Neural cell (in vitro differentiated cells): ENCODE data around the gene SCNN1A. TPM values are rescaled to one million over a fixed set of nuclear protein-coding genes. Genes with fewer than 3 reads are reported as not detected.

Experiments used
- H2AFZ ChIP-seq: fragments of 200-600, 300-800 bp; sonication (generic), shearing (Covaris generic); 2 replicates; pipeline ENCODE4 v1.6.0; 2014; ENCODE audit warnings: low read depth, mild to moderate bottlenecking, antibody characterized with exemption, low read length, moderate library complexity
- H3F3A ChIP-seq: fragments of 200-600 bp; shearing (Covaris generic); 2 replicates; pipeline ENCODE4 v1.6.1; 2016; ENCODE audit warnings: mild to moderate bottlenecking, moderate library complexity, mixed read lengths, antibody characterized with exemption, low read length; ENCODE audit not compliant: insufficient read depth, poor library complexity, severe bottlenecking
- H3K27ac ChIP-seq: fragments of 200-600, 300-800 bp; sonication (generic), shearing (Covaris generic); 2 replicates; pipeline ENCODE4 v1.5.1; 2014; ENCODE audit warnings: mild to moderate bottlenecking, low read length, moderate library complexity
- H3K27me3 ChIP-seq: fragments of 300-800, 200-600 bp; sonication (generic), shearing (Covaris generic); 2 replicates; pipeline ENCODE4 v1.6.0; 2014; ENCODE audit warnings: mild to moderate bottlenecking, low read depth, low read length, moderate library complexity; ENCODE audit not compliant: insufficient read depth
- H3K36me3 ChIP-seq: fragments of 300-800, 200-600 bp; sonication (generic), shearing (Covaris generic); 2 replicates; pipeline ENCODE4 v1.5.1; 2014; ENCODE audit warnings: mild to moderate bottlenecking, antibody characterized with exemption, low read length, moderate library complexity; ENCODE audit not compliant: insufficient read depth
- H3K4me2 ChIP-seq: fragments of 300-800, 200-600 bp; sonication (generic), shearing (Covaris generic); 2 replicates; pipeline ENCODE4 v1.6.0; 2014; ENCODE audit warnings: mild to moderate bottlenecking, low read length
- H3K4me3 ChIP-seq: fragments of 300-800, 200-600 bp; sonication (generic), shearing (Covaris generic); 2 replicates; pipeline ENCODE4 v1.5.1; 2014; ENCODE audit warnings: mild to moderate bottlenecking, low read length, moderate library complexity
- H3K79me2 ChIP-seq: fragments of 200-600 bp; shearing (Covaris generic); replicated peaks from 2 replicates; pipeline ENCODE4 v1.6.0; 2014; ENCODE audit warnings: mild to moderate bottlenecking, low read length, moderate library complexity; ENCODE audit not compliant: insufficient read depth
- H3K9ac ChIP-seq: fragments of 300-800, 200-600 bp; sonication (generic), shearing (Covaris generic); 2 replicates; pipeline ENCODE4 v1.6.1; 2016; ENCODE audit warnings: mild to moderate bottlenecking, low read length, mixed read lengths
- H3K9me2 ChIP-seq: fragments of 200-600 bp; shearing (Covaris generic); 2 replicates; pipeline ENCODE4 v1.6.1; 2016; ENCODE audit warnings: mild to moderate bottlenecking, low read length, mixed read lengths; ENCODE audit not compliant: insufficient read depth
- H3K9me3 ChIP-seq: fragments of 200-600, 300-800 bp; sonication (generic), shearing (Covaris generic); 2 replicates; pipeline ENCODE4 v1.6.1; 2016; ENCODE audit warnings: mild to moderate bottlenecking, mixed run types, low read length, moderate library complexity, mixed read lengths
- H4K20me1 ChIP-seq: fragments of 200-600 bp; shearing (Covaris generic); 2 replicates; pipeline ENCODE4 v1.6.1; 2016; ENCODE audit warnings: mild to moderate bottlenecking, mixed run types; ENCODE audit not compliant: insufficient read depth
- CTCF ChIP-seq: fragments of 450-650 bp; IDR thresholded peaks from 2 replicates; pipeline ENCODE4 v1.5.1; 2014; ENCODE audit warnings: antibody characterized with exemption, mild to moderate bottlenecking, moderate library complexity; ENCODE audit not compliant: poor library complexity, severe bottlenecking
- EZH2 ChIP-seq: fragments of 200-600, 300-800 bp; shearing (Covaris generic), sonication (generic); IDR thresholded peaks from 2 replicates; pipeline ENCODE4 v1.6.1; 2014; ENCODE audit warnings: antibody characterized with exemption, low read length, borderline replicate concordance, mild to moderate bottlenecking; ENCODE audit not compliant: insufficient read depth, poor library complexity, severe bottlenecking
- MXI1 ChIP-seq: fragments of 450-650 bp; conservative IDR thresholded peaks from 2 replicates; pipeline ENCODE4 v1.6.1; 2014; ENCODE audit warnings: antibody characterized with exemption, mild to moderate bottlenecking; ENCODE audit not compliant: poor library complexity, severe bottlenecking
- POLR2AphosphoS5 ChIP-seq: IDR thresholded peaks from 2 replicates; pipeline ENCODE4 v1.6.1; 2012
- RAD21 ChIP-seq: fragments of 450-650 bp; conservative IDR thresholded peaks from 2 replicates; pipeline ENCODE4 v1.6.1; 2014; ENCODE audit warnings: antibody characterized with exemption, mild to moderate bottlenecking, moderate library complexity
- REST ChIP-seq: IDR thresholded peaks from 2 replicates; pipeline ENCODE4 v1.6.1; 2012; ENCODE audit warnings: borderline replicate concordance
- SMC3 ChIP-seq: fragments of 450-650 bp; conservative IDR thresholded peaks from 2 replicates; pipeline ENCODE4 v1.6.1; 2014; ENCODE audit warnings: antibody characterized with exemption, mild to moderate bottlenecking, moderate library complexity; ENCODE audit not compliant: poor library complexity
- TAF1 ChIP-seq: IDR thresholded peaks from 2 replicates; pipeline ENCODE4 v1.6.1; 2012; ENCODE audit warnings: low read depth
- polyA plus RNA-seq: library from polyadenylated mRNA; depleted of rRNA; stranded (reverse); fragments of >200 nt; gene quantifications from 2 replicates; pipeline ENCODE4 v1.2.3, GENCODE V29; 2014

SCNN1A gene
- polyA plus RNA-seq, 1 donor from 2014 or later: not detected

GRCh38 chr12:6374786-6375160, 590 bp downstream of the SCNN1A start:
- Histone ChIP-seq H4K20me1 (no peaks in the 10 kb centered on the region), H3K27me3 (no peaks in the 10 kb centered on the region), H3K4me3 (no peak overlapping the region), H3K4me2 (no peak overlapping the region), H3K9me2 (no peaks in the 10 kb centered on the region), H3F3A (no peaks in the 10 kb centered on the region), H3K36me3 (no peaks in the 10 kb centered on the region), H3K79me2 (no peaks in the 10 kb centered on the region), H3K9me3 (no peaks in the 10 kb centered on the region), H2AFZ (no peak overlapping the region), H3K27ac (no peak overlapping the region), H3K9ac (no peak overlapping the region)
- no peak for TF ChIP-seq CTCF

- H3K27ac ChIP-seq: no peak overlapping the region
- H2AFZ ChIP-seq: no peak overlapping the region
- no peaks in the 10 kb centered on the region for H3K36me3 ChIP-seq
- no peak for TF ChIP-seq SMC3
- TF ChIP-seq EZH2: no peak
- TF ChIP-seq MXI1: no peak
- no peak for TF ChIP-seq REST
- TF ChIP-seq TAF1: no peak
- no peak for TF ChIP-seq CTCF
- TF ChIP-seq POLR2AphosphoS5: no peak
- TF ChIP-seq RAD21: no peak
- no peak overlapping the region for H3K4me3 ChIP-seq
- no peaks in the 10 kb centered on the region for H3K9me2 ChIP-seq
- no peak overlapping the region for H3K4me2 ChIP-seq
- H3K9ac ChIP-seq: no peak overlapping the region
- no peaks in the 10 kb centered on the region for H3K9me3 ChIP-seq
- H3K79me2 ChIP-seq: no peaks in the 10 kb centered on the region
- no peaks in the 10 kb centered on the region for H4K20me1 ChIP-seq
- no peaks in the 10 kb centered on the region for H3K27me3 ChIP-seq
- H3F3A ChIP-seq: no peaks in the 10 kb centered on the region
These were observed 1.2 kb downstream of the SCNN1A start for GRCh38 chr12:6374028-6374785.
